DOHH2 (cell line): ENCODE data around the gene CXXC5.
A peak's percentile ranks its signal among the peaks of the same experiment; 100 is the strongest.
"Not testable (repeated sequence)": the region's sequence is repeated elsewhere in the genome, so short reads cannot be mapped to it uniquely, and the experiment has no call there.

Experiments used
- H3F3A ChIP-seq: fragments of 200-600 bp; sonication (generic), shearing (Covaris generic); 2 replicates; pipeline ENCODE4 v1.6.0; 2016; ENCODE audit warnings: antibody characterized with exemption, mild to moderate bottlenecking; ENCODE audit not compliant: control insufficient read depth, insufficient read depth
- H3K27ac ChIP-seq: fragments of 200-600 bp; sonication (generic); 2 replicates; pipeline ENCODE4 v1.5.1; 2014; ENCODE audit warnings: low read depth, mild to moderate bottlenecking, low read length, moderate library complexity
- H3K27me3 ChIP-seq: fragments of 200-600 bp; sonication (generic); 2 replicates; pipeline ENCODE4 v1.6.1; 2014; ENCODE audit warnings: mild to moderate bottlenecking, low read length, mixed read lengths; ENCODE audit not compliant: control insufficient read depth
- H3K36me3 ChIP-seq: fragments of 200-600 bp; sonication (generic); 2 replicates; pipeline ENCODE4 v1.6.1; 2014; ENCODE audit warnings: mild to moderate bottlenecking, low read length, moderate library complexity, mixed read lengths; ENCODE audit not compliant: control insufficient read depth
- H3K4me1 ChIP-seq: fragments of 200-600 bp; sonication (generic); 2 replicates; pipeline ENCODE4 v1.6.1; 2014; ENCODE audit warnings: mild to moderate bottlenecking, low read length, mixed read lengths; ENCODE audit not compliant: control insufficient read depth
- H3K4me2 ChIP-seq: fragments of 200-600 bp; sonication (generic); 2 replicates; pipeline ENCODE4 v1.6.0; 2014; ENCODE audit warnings: mild to moderate bottlenecking, low read length, moderate library complexity
- H3K4me3 ChIP-seq: fragments of 200-600 bp; sonication (generic); 2 replicates; pipeline ENCODE4 v1.5.1; 2014; ENCODE audit warnings: mild to moderate bottlenecking, low read length, mixed read lengths
- H3K79me2 ChIP-seq: fragments of 200-600 bp; sonication (generic); 2 replicates; pipeline ENCODE4 v1.6.1; 2014; ENCODE audit warnings: mild to moderate bottlenecking, low read length, mixed read lengths; ENCODE audit not compliant: control insufficient read depth
- H3K9me2 ChIP-seq: fragments of 200-600 bp; sonication (generic); replicated peaks from 2 replicates; pipeline ENCODE4 v1.6.1; 2014; ENCODE audit warnings: mild to moderate bottlenecking, low read length, mixed read lengths; ENCODE audit not compliant: control insufficient read depth
- H3K9me3 ChIP-seq: fragments of 200-600 bp; sonication (generic); 2 replicates; pipeline ENCODE4 v1.6.1; 2014; ENCODE audit warnings: antibody characterized with exemption, low read length, mixed read lengths; ENCODE audit not compliant: control insufficient read depth, insufficient read depth
- H4K20me1 ChIP-seq: fragments of 200-600 bp; sonication (generic); 2 replicates; pipeline ENCODE4 v1.6.0; 2014; ENCODE audit warnings: low read depth, mild to moderate bottlenecking, antibody characterized with exemption, low read length, moderate library complexity; ENCODE audit not compliant: control insufficient read depth, insufficient read depth
- EZH2phosphoT487 ChIP-seq: fragments of 200-600 bp; sonication (generic); IDR thresholded peaks from 2 replicates; pipeline ENCODE4 v1.6.1; 2017; ENCODE audit warnings: borderline replicate concordance, mild to moderate bottlenecking, antibody characterized with exemption, low read length, moderate library complexity, mixed read lengths
- TF ChIP-seq, protein P1 (sequence below): fragments of 200-600 bp; sonication (generic); IDR thresholded peaks from one replicate; pipeline ENCODE4 v1.5.1; 2014; ENCODE audit warnings: antibody characterized with exemption, mild to moderate bottlenecking, low read depth, low read length; ENCODE audit not compliant: poor library complexity, severe bottlenecking

Gene CXXC5

GRCh38 chr5:139648205-139649081 is at the start of gene CXXC5:
TSS of gene CXXC5 (plus strand) at chr5:139648349. CDS start at chr5:139680524, 32,175 bp downstream.
- peak within 1 kb of the TSS; percentile 86 for H3K27ac ChIP-seq
- H4K20me1 ChIP-seq = peaks cover 27% of the 10 kb centered on the region
- H3K4me2 ChIP-seq = peak within 1 kb of the TSS; percentile 85
- H3K9me3 ChIP-seq = no peaks in the 10 kb centered on the region
- H3K4me3 ChIP-seq = peak within 1 kb of the TSS; percentile 79
- H3K27me3 ChIP-seq = no peaks in the 10 kb centered on the region
- H3K36me3 ChIP-seq = no peaks in the 10 kb centered on the region
- peaks cover 20% of the 10 kb centered on the region for H3F3A ChIP-seq
- no peaks in the 10 kb centered on the region for H3K9me2 ChIP-seq
- H3K4me1 ChIP-seq = peaks cover 53% of the 10 kb centered on the region
- peaks cover 49% of the 10 kb centered on the region for H3K79me2 ChIP-seq
- TF ChIP-seq, protein P1, sequence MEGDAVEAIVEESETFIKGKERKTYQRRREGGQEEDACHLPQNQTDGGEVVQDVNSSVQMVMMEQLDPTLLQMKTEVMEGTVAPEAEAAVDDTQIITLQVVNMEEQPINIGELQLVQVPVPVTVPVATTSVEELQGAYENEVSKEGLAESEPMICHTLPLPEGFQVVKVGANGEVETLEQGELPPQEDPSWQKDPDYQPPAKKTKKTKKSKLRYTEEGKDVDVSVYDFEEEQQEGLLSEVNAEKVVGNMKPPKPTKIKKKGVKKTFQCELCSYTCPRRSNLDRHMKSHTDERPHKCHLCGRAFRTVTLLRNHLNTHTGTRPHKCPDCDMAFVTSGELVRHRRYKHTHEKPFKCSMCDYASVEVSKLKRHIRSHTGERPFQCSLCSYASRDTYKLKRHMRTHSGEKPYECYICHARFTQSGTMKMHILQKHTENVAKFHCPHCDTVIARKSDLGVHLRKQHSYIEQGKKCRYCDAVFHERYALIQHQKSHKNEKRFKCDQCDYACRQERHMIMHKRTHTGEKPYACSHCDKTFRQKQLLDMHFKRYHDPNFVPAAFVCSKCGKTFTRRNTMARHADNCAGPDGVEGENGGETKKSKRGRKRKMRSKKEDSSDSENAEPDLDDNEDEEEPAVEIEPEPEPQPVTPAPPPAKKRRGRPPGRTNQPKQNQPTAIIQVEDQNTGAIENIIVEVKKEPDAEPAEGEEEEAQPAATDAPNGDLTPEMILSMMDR = no peak
- no peak for TF ChIP-seq EZH2phosphoT487

GRCh38 chr5:139598601-139598965 is 49.6 kb upstream of the CXXC5 start:
- Histone ChIP-seq H3K36me3 (peaks cover 66% of the 10 kb centered on the region), H3K79me2 (peaks cover 97% of the 10 kb centered on the region), H4K20me1 (peaks cover 12% of the 10 kb centered on the region), H3K4me1 (peaks cover 59% of the 10 kb centered on the region)
- H3K4me3 ChIP-seq, H3K9me3 ChIP-seq, H3K27me3 ChIP-seq, H3F3A ChIP-seq, H3K27ac ChIP-seq, H3K9me2 ChIP-seq, H3K4me2 ChIP-seq: not testable (repeated sequence)

GRCh38 chr5:139600336-139600949 is 47.7 kb upstream of the CXXC5 start:
- Histone ChIP-seq H3K4me3 (no peak overlapping the region), H4K20me1 (peaks cover 8% of the 10 kb centered on the region; the same call in 1 of the 2 replicates), H3F3A (peaks cover 10% of the 10 kb centered on the region), H3K4me2 (no peak overlapping the region), H3K79me2 (peaks cover 96% of the 10 kb centered on the region), H3K27me3 (no peaks in the 10 kb centered on the region), H3K4me1 (peaks cover 55% of the 10 kb centered on the region), H3K36me3 (peaks cover 62% of the 10 kb centered on the region), H3K27ac (no peak overlapping the region), H3K9me3 (no peaks in the 10 kb centered on the region), H3K9me2 (no peaks in the 10 kb centered on the region)
- TF ChIP-seq, protein P1 = no peak
- TF ChIP-seq EZH2phosphoT487 = no peak

DNA sequence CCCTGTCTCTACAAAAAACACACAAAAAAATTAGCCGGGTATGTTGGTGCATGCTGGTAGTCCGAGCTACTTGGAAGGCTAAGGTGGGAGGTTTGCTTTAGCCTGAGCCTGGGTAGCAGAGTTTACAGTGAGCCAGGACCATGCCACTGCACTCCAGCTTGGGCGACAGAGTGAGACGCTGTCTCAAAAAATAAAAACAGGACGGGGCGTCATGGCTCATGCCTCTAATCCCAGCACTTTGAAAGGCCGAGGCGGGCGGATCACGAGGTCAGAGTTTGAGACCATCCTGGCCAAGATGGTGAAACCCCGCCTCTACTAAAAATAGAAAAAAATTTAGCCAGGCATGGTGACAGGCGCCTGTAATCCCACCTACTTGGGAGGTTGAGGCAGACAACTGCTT is 46.7 kb upstream of the CXXC5 start:
- H3K36me3 ChIP-seq = peaks cover 72% of the 10 kb centered on the region

DNA sequence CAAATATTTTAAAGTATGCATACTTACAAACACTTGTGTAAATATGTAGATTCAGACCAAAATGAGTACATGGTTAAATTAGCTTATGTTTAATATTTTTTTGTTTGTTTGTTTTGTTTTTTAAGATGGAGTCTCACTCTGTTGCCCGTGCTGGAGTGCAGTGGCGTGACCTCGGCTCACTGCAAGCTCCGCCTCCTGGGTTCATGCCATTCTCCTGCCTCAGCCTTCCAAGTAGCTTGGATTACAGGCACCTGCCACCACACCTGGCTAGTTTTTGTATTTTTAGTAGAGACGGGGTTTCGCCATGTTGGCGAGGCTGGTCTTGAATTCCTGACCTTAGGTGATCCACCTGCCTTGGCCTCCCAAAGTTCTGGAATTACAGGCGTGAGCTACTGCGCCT is 46.2 kb upstream of the CXXC5 start:
- not testable (repeated sequence) for H4K20me1 ChIP-seq, H3K4me2 ChIP-seq, H3K9me3 ChIP-seq, H3K4me3 ChIP-seq, H3K27ac ChIP-seq, H3F3A ChIP-seq, H3K9me2 ChIP-seq, H3K27me3 ChIP-seq
- Histone ChIP-seq H3K79me2 (peaks cover 96% of the 10 kb centered on the region), H3K36me3 (peaks cover 77% of the 10 kb centered on the region), H3K4me1 (peaks cover 53% of the 10 kb centered on the region)

More for the DNA sequence above, 46.7 kb upstream of the CXXC5 start:
- Histone ChIP-seq H3K9me2 (no peaks in the 10 kb centered on the region), H3K27me3 (no peaks in the 10 kb centered on the region), H3K4me3 (no peak overlapping the region), H4K20me1 (peaks cover 8% of the 10 kb centered on the region; the same call in 1 of the 2 replicates), H3K4me2 (no peak overlapping the region), H3K79me2 (peaks cover 96% of the 10 kb centered on the region), H3F3A (peaks cover 10% of the 10 kb centered on the region), H3K9me3 (no peaks in the 10 kb centered on the region), H3K27ac (no peak overlapping the region), H3K4me1 (peaks cover 54% of the 10 kb centered on the region)
- TF ChIP-seq EZH2phosphoT487 = no peak
